ENCODE results near the gene ACTR5. TPM values are rescaled to one million over a fixed set of nuclear protein-coding genes. Genes with fewer than 3 reads are reported as not detected.

Gene ACTR5
- total RNA-seq, 1 donor from 2014 or later: 7.3 TPM

DNA sequence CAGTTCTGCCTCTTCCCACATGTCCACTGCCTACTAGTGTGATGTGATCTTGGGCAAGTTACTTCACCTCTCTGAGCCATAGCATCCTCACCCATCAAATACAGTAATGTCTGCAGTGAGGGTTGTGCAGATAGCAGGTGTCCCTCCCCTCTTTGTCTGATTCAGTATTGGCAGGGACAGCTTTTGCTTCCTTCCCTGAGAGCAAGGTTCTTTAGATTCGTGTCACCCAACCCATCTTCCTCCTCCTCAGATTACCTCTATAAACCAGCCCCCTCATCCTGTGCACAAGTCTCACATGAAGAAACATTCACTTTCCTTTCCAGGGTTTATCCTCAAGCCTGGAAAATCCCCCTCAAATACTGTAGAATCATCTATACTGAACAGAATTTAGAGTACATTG is 15.4 kb downstream of the ACTR5 start:
- H3K27ac ChIP-seq (ENCODE audit: low read depth, low read length): no peak overlapping the region
- H3K9ac ChIP-seq (ENCODE audit: low read depth in 1 of 3, low read length in 3 of 3): no peak overlapping the region
- peaks cover 61 to 73% (median 69%) of the 10 kb centered on the region in 3 donors for H3K36me3 ChIP-seq (ENCODE audit: control insufficient read depth in 3 of 3, insufficient read depth in 3 of 3, low read length in 3 of 3)
- H3K27me3 ChIP-seq (ENCODE audit: control insufficient read depth in 3 of 3, insufficient read depth in 3 of 3, low read length in 3 of 3): no peaks in the 10 kb centered on the region
- H3K4me3 ChIP-seq (ENCODE audit: low read length in 3 of 3): no peak overlapping the region
- no peaks in the 10 kb centered on the region for H3K9me3 ChIP-seq (ENCODE audit: control insufficient read depth in 3 of 3, low read length in 3 of 3)
- H3K4me1 ChIP-seq (ENCODE audit: control insufficient read depth in 3 of 3, insufficient read depth in 3 of 3, low read length in 3 of 3): no peaks in the 10 kb centered on the region

DNA sequence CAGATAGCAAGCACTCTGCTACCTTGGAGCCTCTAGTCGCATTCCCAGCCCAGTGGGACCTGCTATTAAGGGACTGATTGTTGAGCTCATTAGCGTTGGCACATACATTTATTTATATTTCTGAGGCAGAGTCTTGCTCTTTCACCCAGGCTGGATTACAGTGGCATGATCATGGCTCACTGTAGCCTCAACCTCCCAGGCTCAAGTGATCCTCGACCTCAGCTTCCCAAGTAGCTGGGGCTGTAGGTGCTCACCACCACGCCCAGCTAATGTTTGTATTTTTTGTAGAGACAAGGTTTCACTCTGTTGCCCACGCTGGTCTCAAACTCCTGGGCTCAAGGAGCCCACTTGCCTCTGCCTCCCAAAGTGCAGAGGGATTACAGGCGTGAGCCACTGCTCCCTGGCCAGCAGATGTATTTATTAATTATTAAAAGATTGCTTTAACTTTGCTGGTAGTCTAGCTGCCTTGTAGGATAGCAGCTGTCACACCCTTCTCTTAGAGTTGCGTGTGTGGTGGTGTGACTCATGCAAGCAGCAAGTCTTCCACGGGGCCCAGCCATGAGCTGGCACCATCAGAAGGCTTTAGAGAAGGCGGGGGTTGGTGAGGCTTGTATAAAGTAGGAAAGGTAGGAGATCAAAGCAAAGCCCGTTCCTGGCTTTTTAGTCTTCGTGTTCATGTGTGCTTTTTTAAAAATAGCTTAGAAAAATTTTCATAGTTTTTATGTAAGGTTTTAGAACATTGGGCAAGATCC is 16.5 kb downstream of the ACTR5 start:
- Histone ChIP-seq H3K36me3 (ENCODE audit: control insufficient read depth in 3 of 3, insufficient read depth in 3 of 3, low read length in 3 of 3) (peaks cover 61 to 80% (median 70%) of the 10 kb centered on the region in 3 donors), H3K9me3 (ENCODE audit: control insufficient read depth in 3 of 3, low read length in 3 of 3) (no peaks in the 10 kb centered on the region), H3K4me3 (ENCODE audit: low read length in 3 of 3) (no peak overlapping the region)

DNA sequence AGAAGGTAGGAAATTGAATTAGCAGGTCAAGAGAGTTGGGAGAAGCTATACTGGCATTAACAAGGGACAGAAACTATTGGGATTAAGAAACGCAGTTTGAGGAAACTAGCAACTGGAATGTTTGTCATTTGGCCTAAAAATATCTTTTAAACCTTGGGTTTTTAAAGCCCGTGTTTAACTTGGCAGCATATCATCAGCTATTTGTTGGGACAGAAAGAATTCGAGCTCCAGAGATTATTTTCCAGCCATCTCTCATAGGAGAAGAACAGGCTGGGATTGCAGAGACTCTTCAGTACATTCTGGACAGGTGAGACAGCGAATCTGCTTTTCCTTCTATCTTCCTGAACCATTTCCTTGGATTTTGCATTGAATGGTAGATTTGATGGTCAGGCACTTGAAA is 17.8 kb downstream of the ACTR5 start:
- no peak overlapping the region for H3K9ac ChIP-seq (ENCODE audit: low read depth in 1 of 3, low read length in 3 of 3)
- H3K27ac ChIP-seq (ENCODE audit: low read depth, low read length): no peak overlapping the region
- no peaks in the 10 kb centered on the region for H3K4me1 ChIP-seq (ENCODE audit: control insufficient read depth in 3 of 3, insufficient read depth in 3 of 3, low read length in 3 of 3)
- H3K36me3 ChIP-seq (ENCODE audit: control insufficient read depth in 3 of 3, insufficient read depth in 3 of 3, low read length in 3 of 3): peaks cover 61 to 85% (median 65%) of the 10 kb centered on the region in 3 donors
- no peaks in the 10 kb centered on the region for H3K9me3 ChIP-seq (ENCODE audit: control insufficient read depth in 3 of 3, low read length in 3 of 3)
- H3K27me3 ChIP-seq (ENCODE audit: control insufficient read depth in 3 of 3, insufficient read depth in 3 of 3, low read length in 3 of 3): no peaks in the 10 kb centered on the region
- no peak overlapping the region for H3K4me3 ChIP-seq (ENCODE audit: low read length in 3 of 3)

More for the DNA sequence above, 16.5 kb downstream of the ACTR5 start:
- no peaks in the 10 kb centered on the region for H3K4me1 ChIP-seq (ENCODE audit: control insufficient read depth in 3 of 3, insufficient read depth in 3 of 3, low read length in 3 of 3)
- no peak overlapping the region for H3K9ac ChIP-seq (ENCODE audit: low read depth in 1 of 3, low read length in 3 of 3)
- no peaks in the 10 kb centered on the region for H3K27me3 ChIP-seq (ENCODE audit: control insufficient read depth in 3 of 3, insufficient read depth in 3 of 3, low read length in 3 of 3)
- no peak overlapping the region for H3K27ac ChIP-seq (ENCODE audit: low read depth, low read length)

DNA sequence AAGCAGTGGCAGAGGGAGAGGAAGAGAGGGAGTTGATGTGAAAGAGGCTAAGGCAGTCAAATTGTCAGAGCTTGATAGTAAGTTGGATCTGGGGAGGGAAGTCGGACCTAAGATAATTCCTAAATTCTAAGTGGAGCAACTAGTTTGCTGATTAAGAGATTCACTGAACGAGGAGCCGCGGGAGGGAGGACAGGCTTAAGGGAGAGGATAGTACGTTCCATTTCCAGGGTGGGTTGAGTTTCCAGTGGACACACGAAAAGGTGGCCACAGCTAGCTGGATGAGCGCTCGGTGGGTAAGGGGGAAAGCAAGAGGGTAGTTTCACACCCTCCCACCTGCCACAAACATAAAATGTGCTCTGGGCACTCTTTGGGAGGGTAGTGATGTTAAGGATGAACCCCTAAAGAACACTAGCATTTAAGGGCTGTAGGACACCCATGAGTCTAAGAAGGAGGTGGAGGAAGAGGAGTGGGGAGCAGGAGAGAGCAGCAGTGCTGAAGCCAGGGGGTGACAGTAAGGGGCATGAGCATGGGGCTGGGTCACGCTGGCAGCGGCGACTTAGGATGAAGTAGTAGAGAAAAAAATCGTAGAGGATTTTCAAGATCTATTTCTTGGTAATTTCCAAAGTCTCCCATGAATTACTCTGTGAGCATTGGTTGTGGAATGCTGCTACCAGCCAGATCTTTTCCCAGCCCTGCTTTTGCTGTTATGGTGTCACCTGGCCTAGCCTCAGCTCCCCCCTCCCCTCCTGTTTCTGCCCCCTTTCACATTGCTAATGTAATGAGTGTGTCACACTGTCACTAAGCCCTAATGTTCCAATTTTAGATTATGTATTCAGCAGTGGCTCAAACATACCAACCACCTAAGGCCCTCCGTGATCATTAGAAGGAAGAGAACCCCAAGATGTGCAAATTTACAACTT is 21.4 kb downstream of the ACTR5 start:
- Histone ChIP-seq H3K9me3 (ENCODE audit: control insufficient read depth in 3 of 3, low read length in 3 of 3) (no peaks in the 10 kb centered on the region), H3K9ac (ENCODE audit: low read depth in 1 of 3, low read length in 3 of 3) (no peak overlapping the region), H3K27me3 (ENCODE audit: control insufficient read depth in 3 of 3, insufficient read depth in 3 of 3, low read length in 3 of 3) (no peaks in the 10 kb centered on the region), H3K36me3 (ENCODE audit: control insufficient read depth in 3 of 3, insufficient read depth in 3 of 3, low read length in 3 of 3) (peaks cover 46 to 79% (median 57%) of the 10 kb centered on the region in 3 donors), H3K4me1 (ENCODE audit: control insufficient read depth in 3 of 3, insufficient read depth in 3 of 3, low read length in 3 of 3) (no peaks in the 10 kb centered on the region), H3K4me3 (ENCODE audit: low read length in 3 of 3) (no peak overlapping the region), H3K27ac (ENCODE audit: low read depth, low read length) (no peak overlapping the region)

DNA sequence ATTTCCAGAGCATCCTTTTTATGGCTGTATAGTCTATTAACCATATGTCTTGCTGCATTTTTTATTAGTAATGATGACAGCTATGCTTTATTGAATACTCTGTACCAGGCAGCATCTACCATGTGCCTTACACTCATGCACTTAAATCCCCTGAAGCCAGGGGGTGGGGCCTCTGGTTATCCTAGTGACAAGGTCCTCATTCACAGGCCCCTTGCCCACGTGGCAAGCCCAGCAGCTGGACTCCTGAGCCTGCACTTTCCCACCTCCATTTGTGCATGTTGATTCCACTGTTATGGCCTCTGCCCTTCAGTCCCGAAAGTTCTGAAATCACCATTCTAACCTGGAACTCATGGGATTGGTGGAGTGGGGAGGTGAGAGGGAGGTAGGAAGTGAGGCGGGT is 22.3 kb downstream of the ACTR5 start:
- no peaks in the 10 kb centered on the region for H3K4me1 ChIP-seq (ENCODE audit: control insufficient read depth in 3 of 3, insufficient read depth in 3 of 3, low read length in 3 of 3)
- H3K27ac ChIP-seq (ENCODE audit: low read depth, low read length): no peak overlapping the region
- peaks cover 42 to 77% (median 59%) of the 10 kb centered on the region in 3 donors for H3K36me3 ChIP-seq (ENCODE audit: control insufficient read depth in 3 of 3, insufficient read depth in 3 of 3, low read length in 3 of 3)
- no peaks in the 10 kb centered on the region for H3K27me3 ChIP-seq (ENCODE audit: control insufficient read depth in 3 of 3, insufficient read depth in 3 of 3, low read length in 3 of 3)
- no peak overlapping the region for H3K4me3 ChIP-seq (ENCODE audit: low read length in 3 of 3)
- no peaks in the 10 kb centered on the region for H3K9me3 ChIP-seq (ENCODE audit: control insufficient read depth in 3 of 3, low read length in 3 of 3)
- no peak overlapping the region for H3K9ac ChIP-seq (ENCODE audit: low read depth in 1 of 3, low read length in 3 of 3)

DNA sequence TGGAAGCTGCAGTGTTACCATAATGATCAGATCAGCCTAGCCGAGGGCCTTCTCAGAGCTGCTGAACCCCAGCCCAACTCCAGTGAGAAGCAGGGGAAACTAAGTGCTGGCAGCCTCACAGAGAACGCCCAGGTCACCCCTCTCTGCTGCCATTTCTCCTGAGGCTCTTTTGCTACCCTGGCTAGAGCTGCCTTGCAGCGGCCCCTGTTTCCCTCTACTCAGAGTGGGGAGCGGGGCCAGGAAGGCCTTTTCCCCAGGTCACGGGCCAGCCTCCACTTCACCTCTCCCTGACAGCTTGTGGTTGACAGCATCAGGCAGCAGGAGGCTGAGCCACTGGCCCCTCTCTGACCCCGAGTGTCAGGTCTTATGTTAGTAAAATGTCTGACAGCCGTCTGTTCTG is 22.7 kb downstream of the ACTR5 start:
- H3K36me3 ChIP-seq (ENCODE audit: control insufficient read depth in 3 of 3, insufficient read depth in 3 of 3, low read length in 3 of 3): peaks cover 39 to 73% (median 56%) of the 10 kb centered on the region in 3 donors
- H3K9ac ChIP-seq (ENCODE audit: low read depth in 1 of 3, low read length in 3 of 3): no peak overlapping the region
- no peaks in the 10 kb centered on the region for H3K9me3 ChIP-seq (ENCODE audit: control insufficient read depth in 3 of 3, low read length in 3 of 3)
- H3K4me1 ChIP-seq (ENCODE audit: control insufficient read depth in 3 of 3, insufficient read depth in 3 of 3, low read length in 3 of 3): no peaks in the 10 kb centered on the region
- no peak overlapping the region for H3K4me3 ChIP-seq (ENCODE audit: low read length in 3 of 3)
- H3K27me3 ChIP-seq (ENCODE audit: control insufficient read depth in 3 of 3, insufficient read depth in 3 of 3, low read length in 3 of 3): no peaks in the 10 kb centered on the region
- H3K27ac ChIP-seq (ENCODE audit: low read depth, low read length): no peak overlapping the region

DNA sequence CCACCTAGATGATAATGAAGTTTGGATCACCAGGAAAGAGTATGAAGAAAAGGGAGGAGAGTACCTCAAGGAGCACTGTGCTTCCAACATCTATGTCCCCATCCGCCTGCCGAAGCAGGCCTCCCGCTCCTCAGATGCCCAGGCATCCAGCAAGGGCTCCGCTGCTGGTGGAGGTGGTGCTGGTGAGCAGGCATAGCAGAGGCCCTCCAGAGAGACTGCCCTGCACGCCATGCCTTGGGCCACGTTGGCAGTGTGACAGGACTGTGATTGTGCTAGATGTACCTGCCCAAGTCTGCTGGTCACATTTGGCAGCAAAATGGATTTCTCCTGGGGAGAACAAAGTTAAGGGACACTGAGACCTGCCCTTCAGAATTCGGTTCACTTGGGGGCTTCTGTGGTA is 23.4 kb downstream of the ACTR5 start:
- Histone ChIP-seq H3K4me3 (ENCODE audit: low read length in 3 of 3) (no peak overlapping the region), H3K4me1 (ENCODE audit: control insufficient read depth in 3 of 3, insufficient read depth in 3 of 3, low read length in 3 of 3) (no peaks in the 10 kb centered on the region), H3K27me3 (ENCODE audit: control insufficient read depth in 3 of 3, insufficient read depth in 3 of 3, low read length in 3 of 3) (no peaks in the 10 kb centered on the region), H3K9ac (ENCODE audit: low read depth in 1 of 3, low read length in 3 of 3) (no peak overlapping the region), H3K9me3 (ENCODE audit: control insufficient read depth in 3 of 3, low read length in 3 of 3) (no peaks in the 10 kb centered on the region), H3K27ac (ENCODE audit: low read depth, low read length) (no peak overlapping the region), H3K36me3 (ENCODE audit: control insufficient read depth in 3 of 3, insufficient read depth in 3 of 3, low read length in 3 of 3) (peaks cover 37 to 70% (median 51%) of the 10 kb centered on the region in 3 donors)

DNA sequence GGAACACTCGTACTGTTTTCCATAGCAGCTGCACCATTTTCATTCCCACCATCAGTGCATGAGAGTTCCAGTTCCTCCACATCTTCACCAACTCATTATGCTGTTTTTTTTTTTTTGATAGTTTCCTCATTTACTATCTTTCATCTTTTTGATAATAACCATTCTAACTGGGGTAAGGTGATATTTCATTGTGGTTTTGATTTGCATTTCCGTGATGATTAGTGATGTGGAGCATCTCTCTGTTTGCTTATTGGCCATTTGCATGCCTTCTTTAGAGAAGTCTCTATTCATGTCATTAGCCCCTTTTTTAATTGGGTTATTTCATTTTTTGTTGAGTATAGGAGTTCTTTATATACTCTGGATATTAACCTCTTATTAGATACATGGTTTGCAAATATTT is 25.9 kb downstream of the ACTR5 start:
- no peaks in the 10 kb centered on the region for H3K9me3 ChIP-seq (ENCODE audit: control insufficient read depth in 3 of 3, low read length in 3 of 3)
- H3K36me3 ChIP-seq (ENCODE audit: control insufficient read depth in 3 of 3, insufficient read depth in 3 of 3, low read length in 3 of 3): peaks cover 23 to 47% (median 35%) of the 10 kb centered on the region in 3 donors
- no peaks in the 10 kb centered on the region for H3K27me3 ChIP-seq (ENCODE audit: control insufficient read depth in 3 of 3, insufficient read depth in 3 of 3, low read length in 3 of 3)
- H3K27ac ChIP-seq (ENCODE audit: low read depth, low read length): no peak overlapping the region
- H3K9ac ChIP-seq (ENCODE audit: low read depth in 1 of 3, low read length in 3 of 3): no peak overlapping the region
- no peaks in the 10 kb centered on the region for H3K4me1 ChIP-seq (ENCODE audit: control insufficient read depth in 3 of 3, insufficient read depth in 3 of 3, low read length in 3 of 3)
- no peak overlapping the region for H3K4me3 ChIP-seq (ENCODE audit: low read length in 3 of 3)

DNA sequence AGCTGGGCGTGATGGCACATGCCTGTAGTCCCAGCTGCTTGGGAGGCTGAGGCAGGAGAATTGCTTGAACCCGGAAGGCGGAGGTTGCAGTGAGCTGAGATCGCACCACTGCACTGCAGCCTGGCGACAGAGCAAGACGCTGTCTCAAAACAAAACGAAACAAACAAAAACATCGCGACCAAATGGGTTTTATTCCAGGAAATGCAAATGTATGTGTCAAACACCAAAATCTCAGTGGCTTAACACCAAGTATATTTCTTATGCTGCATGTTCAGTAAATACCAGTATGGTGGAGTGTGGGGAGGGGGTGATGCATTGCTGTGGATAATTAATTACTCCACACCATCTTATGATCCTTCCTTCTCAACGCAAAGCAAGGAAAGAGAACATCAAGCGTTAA is 28.1 kb downstream of the ACTR5 start:
- Histone ChIP-seq H3K4me3 (ENCODE audit: low read length in 3 of 3) (no peak overlapping the region), H3K36me3 (ENCODE audit: control insufficient read depth in 3 of 3, insufficient read depth in 3 of 3, low read length in 3 of 3) (peaks cover 10 to 28% (median 26%) of the 10 kb centered on the region in 3 donors), H3K27ac (ENCODE audit: low read depth, low read length) (no peak overlapping the region), H3K4me1 (ENCODE audit: control insufficient read depth in 3 of 3, insufficient read depth in 3 of 3, low read length in 3 of 3) (no peaks in the 10 kb centered on the region), H3K27me3 (ENCODE audit: control insufficient read depth in 3 of 3, insufficient read depth in 3 of 3, low read length in 3 of 3) (no peaks in the 10 kb centered on the region), H3K9me3 (ENCODE audit: control insufficient read depth in 3 of 3, low read length in 3 of 3) (no peaks in the 10 kb centered on the region), H3K9ac (ENCODE audit: low read depth in 1 of 3, low read length in 3 of 3) (no peak overlapping the region)
